A673 (cell line): ENCODE results near the gene CDK5RAP3.
"Not testable (repeated sequence)": the region's sequence is repeated elsewhere in the genome, so short reads cannot be mapped to it uniquely, and the experiment has no call there.

ENCODE experiments used
- EZH2 ChIP-seq: fragments of 200-600 bp; sonication (generic); IDR thresholded peaks from 2 replicates; pipeline ENCODE4 v1.6.1; 2017; ENCODE audit warnings: borderline replicate concordance, low read depth, mild to moderate bottlenecking, mixed read lengths, antibody characterized with exemption, low read length; ENCODE audit not compliant: poor library complexity, severe bottlenecking
- TF ChIP-seq, protein P1 (sequence below): fragments of 300-800, 200-600 bp; sonication (generic); conservative IDR thresholded peaks from 2 replicates; pipeline ENCODE4 v1.5.1; 2017; ENCODE audit warnings: low read depth, mild to moderate bottlenecking, antibody characterized with exemption, low read length, moderate library complexity, mixed read lengths

DNA sequence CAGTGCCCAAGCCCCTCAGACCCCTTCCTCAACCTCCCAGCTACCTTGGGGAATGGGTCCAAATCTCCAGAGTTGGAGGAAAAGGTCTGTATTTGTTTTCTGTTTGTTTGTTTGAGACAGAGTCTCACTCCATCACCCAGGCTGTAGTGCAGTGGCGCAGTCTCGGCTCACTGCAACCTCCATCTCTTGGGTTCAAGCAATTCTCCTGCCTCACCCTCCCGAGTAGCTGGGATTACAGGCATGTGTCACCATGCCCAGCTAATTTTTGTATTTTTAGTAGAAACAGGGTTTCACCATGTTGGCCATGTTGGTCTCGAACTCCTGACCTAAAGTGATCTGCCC lies 46.9 kb downstream of the CDK5RAP3 start:
- TF ChIP-seq, protein P1, sequence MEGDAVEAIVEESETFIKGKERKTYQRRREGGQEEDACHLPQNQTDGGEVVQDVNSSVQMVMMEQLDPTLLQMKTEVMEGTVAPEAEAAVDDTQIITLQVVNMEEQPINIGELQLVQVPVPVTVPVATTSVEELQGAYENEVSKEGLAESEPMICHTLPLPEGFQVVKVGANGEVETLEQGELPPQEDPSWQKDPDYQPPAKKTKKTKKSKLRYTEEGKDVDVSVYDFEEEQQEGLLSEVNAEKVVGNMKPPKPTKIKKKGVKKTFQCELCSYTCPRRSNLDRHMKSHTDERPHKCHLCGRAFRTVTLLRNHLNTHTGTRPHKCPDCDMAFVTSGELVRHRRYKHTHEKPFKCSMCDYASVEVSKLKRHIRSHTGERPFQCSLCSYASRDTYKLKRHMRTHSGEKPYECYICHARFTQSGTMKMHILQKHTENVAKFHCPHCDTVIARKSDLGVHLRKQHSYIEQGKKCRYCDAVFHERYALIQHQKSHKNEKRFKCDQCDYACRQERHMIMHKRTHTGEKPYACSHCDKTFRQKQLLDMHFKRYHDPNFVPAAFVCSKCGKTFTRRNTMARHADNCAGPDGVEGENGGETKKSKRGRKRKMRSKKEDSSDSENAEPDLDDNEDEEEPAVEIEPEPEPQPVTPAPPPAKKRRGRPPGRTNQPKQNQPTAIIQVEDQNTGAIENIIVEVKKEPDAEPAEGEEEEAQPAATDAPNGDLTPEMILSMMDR = not testable (repeated sequence)
- not testable (repeated sequence) for TF ChIP-seq EZH2
